Keratinocyte (primary cell): ENCODE data around the gene TNFRSF25. TPM values are rescaled to one million over a fixed set of nuclear protein-coding genes. Genes with fewer than 3 reads are reported as not detected.

Source experiments
- DNase-seq: peaks from one replicate; pipeline ENCODE4 v3.0.0-alpha.2; 2011; ENCODE audit warnings: low read depth, missing footprints, low spot score
- FAIRE-seq: peaks from 2 replicates; lab custom pipeline; 2011; peaks lifted over from hg19 to GRCh38; lab: Jason Lieb, UNC
- H2AFZ ChIP-seq: 2 replicates; pipeline ENCODE4 v1.6.0; 2012; ENCODE audit warnings: low read length, control low read depth, inconsistent platforms; ENCODE audit not compliant: control insufficient read depth
- H3K27ac ChIP-seq: 2 replicates; pipeline ENCODE4 v1.5.1; 2011; ENCODE audit warnings: low read length; ENCODE audit not compliant: control insufficient read depth, insufficient read depth
- H3K27me3 ChIP-seq: 3 replicates; pipeline ENCODE4 v1.6.0; 2011; ENCODE audit warnings: low read length; ENCODE audit not compliant: control insufficient read depth, insufficient read depth; ENCODE audit errors: extremely low read depth
- H3K36me3 ChIP-seq, 2 experiments: 2 replicates in 1 of 2; 3 replicates in 1 of 2; pipeline ENCODE4 v1.5.1; 2011; ENCODE audit warnings: low read length in 2 of 2, mild to moderate bottlenecking in 1 of 2; ENCODE audit not compliant: control insufficient read depth in 2 of 2, insufficient read depth in 2 of 2; ENCODE audit errors: extremely low read depth in 1 of 2
- H3K4me1 ChIP-seq: 3 replicates; pipeline ENCODE4 v1.5.1; 2011; ENCODE audit warnings: low read length; ENCODE audit not compliant: control insufficient read depth, insufficient read depth; ENCODE audit errors: extremely low read depth
- H3K4me2 ChIP-seq: 3 replicates; pipeline ENCODE4 v1.6.0; 2011; ENCODE audit warnings: low read depth, low read length; ENCODE audit not compliant: control insufficient read depth, insufficient read depth; ENCODE audit errors: extremely low read depth
- H3K4me3 ChIP-seq, 3 experiments: fragments of 200-600 bp in 1 of 3; sonication (generic) in 1 of 3; 2 replicates in 2 of 3; 3 replicates in 1 of 3; pipeline ENCODE4 v1.5.1; 2011 to 2016; ENCODE audit warnings: low read length in 3 of 3, mild to moderate bottlenecking in 3 of 3, control low read depth in 2 of 3, inconsistent platforms in 1 of 3, low read depth in 1 of 3, mixed read lengths in 1 of 3, mixed run types in 1 of 3, moderate library complexity in 1 of 3; ENCODE audit not compliant: control insufficient read depth in 2 of 3, insufficient read depth in 2 of 3; ENCODE audit errors: extremely low read depth in 1 of 3
- H3K79me2 ChIP-seq: 2 replicates; pipeline ENCODE4 v1.6.0; 2012; ENCODE audit warnings: low read length; ENCODE audit not compliant: control insufficient read depth, insufficient read depth
- H3K9ac ChIP-seq: 3 replicates; pipeline ENCODE4 v1.6.0; 2011; ENCODE audit warnings: low read length; ENCODE audit not compliant: control insufficient read depth, insufficient read depth; ENCODE audit errors: extremely low read depth
- H3K9me1 ChIP-seq: 3 replicates; pipeline ENCODE4 v1.6.0; 2011; ENCODE audit warnings: low read length; ENCODE audit not compliant: control insufficient read depth, insufficient read depth; ENCODE audit errors: extremely low read depth
- H3K9me3 ChIP-seq: 2 replicates; pipeline ENCODE4 v1.5.1; 2012; ENCODE audit warnings: low read depth, low read length; ENCODE audit not compliant: control insufficient read depth
- H4K20me1 ChIP-seq: 3 replicates; pipeline ENCODE4 v1.6.0; 2011; ENCODE audit warnings: low read length; ENCODE audit not compliant: control insufficient read depth, insufficient read depth; ENCODE audit errors: extremely low read depth
- CTCF ChIP-seq, 3 experiments: IDR thresholded peaks in 1 of 3; conservative IDR thresholded peaks in 1 of 3; optimal IDR thresholded peaks in 1 of 3; 2 replicates in 2 of 3; 3 replicates in 1 of 3; pipeline versions ENCODE3 to v1.5.1; 2011; ENCODE audit warnings: low read length in 3 of 3, mild to moderate bottlenecking in 3 of 3, moderate library complexity in 2 of 3, control low read depth in 1 of 3, inconsistent platforms in 1 of 3; ENCODE audit not compliant: insufficient read depth in 2 of 3; ENCODE audit errors: extremely low read depth in 1 of 3
- EZH2 ChIP-seq: IDR thresholded peaks from one replicate; pipeline ENCODE4 v1.6.1; 2012; ENCODE audit warnings: inconsistent platforms, mild to moderate bottlenecking, low read length, moderate library complexity
- dilution Hi-C: fragments of 300-500 bp; cut with MboI; formaldehyde crosslinking; loops from one replicate; pipeline ENCODE4 v1.7.0; 2020; ENCODE audit warnings: low sequenced_read_pairs; ENCODE audit not compliant: extremely low pct_ligation_motif_present
- polyA plus RNA-seq, 5 experiments: library from polyadenylated mRNA; depleted of rRNA in 3 of 5; stranded (reverse) in 3 of 5; stranded (forward) in 1 of 5; unstranded in 1 of 5; fragments of >200 nt; gene quantifications; 1 replicate in 1 of 5; 2 replicates in 3 of 5; 3 replicates in 1 of 5; pipeline versions ENCODE4 v1.2.1 to v1.2.3, GENCODE V29; 2011 to 2012; ENCODE audit warnings: missing spikeins in 2 of 5, low read depth in 1 of 5, low replicate concordance in 1 of 5

TNFRSF25 gene
- polyA plus RNA-seq, 1 donor (not counting 4 experiments of a cell fraction or from before 2014, with no cell fraction given), result 12.4 TPM

GRCh38 chr1:6465461-6466005 is 440 bp downstream of the TNFRSF25 start:
- H3K4me2 ChIP-seq, result no peak overlapping the region
- peaks cover 52 to 66% of the 10 kb centered on the region in 2 experiments for H3K36me3 ChIP-seq
- no peak overlapping the region for H3K27ac ChIP-seq
- no peaks in the 10 kb centered on the region for H4K20me1 ChIP-seq
- no peak overlapping the region for H2AFZ ChIP-seq
- no peak overlapping the region for H3K9ac ChIP-seq
- H3K4me1 ChIP-seq, result no peaks in the 10 kb centered on the region
- TF ChIP-seq EZH2, result no peak
- dilution Hi-C loops, result no loop called here
- FAIRE-seq (no peak), DNase-seq (no peak)
- H3K79me2 ChIP-seq, result no peaks in the 10 kb centered on the region
- no peaks in the 10 kb centered on the region for H3K9me1 ChIP-seq
- no peaks in the 10 kb centered on the region for H3K9me3 ChIP-seq
- H3K27me3 ChIP-seq, result no peaks in the 10 kb centered on the region
- H3K4me3 ChIP-seq, result no peak overlapping the region

- Histone ChIP-seq H3K79me2 (no peaks in the 10 kb centered on the region), H4K20me1 (no peaks in the 10 kb centered on the region), H3K27ac (no peak overlapping the region), H3K4me3 (no peak overlapping the region), H3K9me3 (no peaks in the 10 kb centered on the region), H3K9ac (no peak overlapping the region), H3K4me1 (no peaks in the 10 kb centered on the region), H3K9me1 (no peaks in the 10 kb centered on the region), H3K27me3 (no peaks in the 10 kb centered on the region), H3K4me2 (no peak overlapping the region), H2AFZ (no peak overlapping the region), H3K36me3 (peaks cover 46 to 62% of the 10 kb centered on the region in 2 experiments)
- DNase-seq (no peak), FAIRE-seq (no peak)
- dilution Hi-C loops, result no loop called here
- TF ChIP-seq CTCF (optimal IDR thresholded peaks at IDR 0.05 in 1 of 3, IDR thresholded peaks at IDR 0.05 in 1 of 3, conservative IDR thresholded peaks at IDR 0.05 in 1 of 3; ENCODE audit: extremely low read depth in 1 of 3, insufficient read depth in 2 of 3, low read length in 3 of 3) (no peak), EZH2 (no peak)
These were observed 1.1 kb downstream of the TNFRSF25 start for GRCh38 chr1:6464915-6465314.

- H3K36me3 ChIP-seq, result peaks cover 42 to 58% of the 10 kb centered on the region in 2 experiments
- H3K27me3 ChIP-seq, result no peaks in the 10 kb centered on the region
- FAIRE-seq (no peak), DNase-seq (no peak)
- TF ChIP-seq EZH2 (no peak), CTCF (optimal IDR thresholded peaks at IDR 0.05 in 1 of 3, IDR thresholded peaks at IDR 0.05 in 1 of 3, conservative IDR thresholded peaks at IDR 0.05 in 1 of 3; ENCODE audit: extremely low read depth in 1 of 3, insufficient read depth in 2 of 3, low read length in 3 of 3) (peak in 1 of 3 experiments; percentile 26)
- no peaks in the 10 kb centered on the region for H3K9me1 ChIP-seq
- no peak overlapping the region for H3K9ac ChIP-seq
- no peak overlapping the region for H3K4me3 ChIP-seq
- H2AFZ ChIP-seq, result no peak overlapping the region
- H3K4me1 ChIP-seq, result no peaks in the 10 kb centered on the region
- dilution Hi-C loops, result no loop called here
- no peaks in the 10 kb centered on the region for H3K9me3 ChIP-seq
- no peak overlapping the region for H3K4me2 ChIP-seq
- H3K27ac ChIP-seq, result no peak overlapping the region
- no peaks in the 10 kb centered on the region for H3K79me2 ChIP-seq
- no peaks in the 10 kb centered on the region for H4K20me1 ChIP-seq
These were observed 1.5 kb downstream of the TNFRSF25 start for GRCh38 chr1:6464514-6464836.
